Measurements from ENCODE around the gene STK35. TPM values are rescaled to one million over a fixed set of nuclear protein-coding genes. Genes with fewer than 3 reads are reported as not detected.

STK35 gene
- total and polyA plus RNA-seq, 2 of the 13 experiments (the other 11 are each of a cell fraction or from before 2014, with no cell fraction given), result 27.4 to 29.8 TPM

DNA sequence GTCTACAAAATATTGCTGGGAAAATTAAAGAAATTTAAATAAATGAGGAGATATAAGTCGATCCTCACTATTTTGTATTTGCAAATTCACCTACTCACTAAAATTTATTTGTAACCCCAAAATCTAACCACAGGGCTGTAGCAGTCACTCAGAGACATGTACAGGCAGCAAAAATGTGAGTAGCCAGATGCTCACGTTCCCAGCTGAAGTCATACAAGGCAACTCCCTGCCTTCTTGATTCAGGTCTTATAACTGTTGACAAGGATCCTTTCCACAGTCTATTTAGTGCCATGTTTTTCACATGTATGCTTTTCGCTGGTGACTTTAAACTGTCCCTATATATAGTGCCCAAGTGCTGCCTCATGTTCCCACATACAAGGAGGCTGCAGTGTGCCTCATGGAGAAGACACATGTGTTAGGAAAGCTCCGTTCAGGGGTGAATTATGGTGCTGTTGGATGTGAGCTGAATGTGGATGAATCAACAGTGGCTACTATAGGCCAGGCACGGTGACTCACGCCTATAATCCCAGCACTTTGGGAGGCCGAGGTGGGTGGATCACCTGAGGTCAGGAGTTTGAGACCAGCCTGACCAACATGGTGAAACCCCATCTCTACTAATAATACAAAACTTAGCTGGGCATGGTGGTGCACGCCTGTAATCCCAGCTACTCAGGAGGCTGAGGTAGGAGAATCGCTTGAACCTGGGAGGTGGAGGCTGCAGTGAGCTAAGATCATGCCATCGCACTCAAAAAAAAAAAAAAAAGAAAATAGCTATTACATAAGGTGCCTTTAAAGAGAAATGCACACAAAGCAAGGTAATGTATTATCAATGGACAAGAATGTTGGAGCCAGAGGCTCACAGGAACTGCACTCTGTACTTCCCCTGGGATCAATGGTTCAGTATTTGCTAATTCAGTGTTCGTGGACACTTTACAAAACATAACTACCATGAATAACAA lies 55.3 kb downstream of the STK35 start (continued):
- TF ChIP-seq, protein P1, sequence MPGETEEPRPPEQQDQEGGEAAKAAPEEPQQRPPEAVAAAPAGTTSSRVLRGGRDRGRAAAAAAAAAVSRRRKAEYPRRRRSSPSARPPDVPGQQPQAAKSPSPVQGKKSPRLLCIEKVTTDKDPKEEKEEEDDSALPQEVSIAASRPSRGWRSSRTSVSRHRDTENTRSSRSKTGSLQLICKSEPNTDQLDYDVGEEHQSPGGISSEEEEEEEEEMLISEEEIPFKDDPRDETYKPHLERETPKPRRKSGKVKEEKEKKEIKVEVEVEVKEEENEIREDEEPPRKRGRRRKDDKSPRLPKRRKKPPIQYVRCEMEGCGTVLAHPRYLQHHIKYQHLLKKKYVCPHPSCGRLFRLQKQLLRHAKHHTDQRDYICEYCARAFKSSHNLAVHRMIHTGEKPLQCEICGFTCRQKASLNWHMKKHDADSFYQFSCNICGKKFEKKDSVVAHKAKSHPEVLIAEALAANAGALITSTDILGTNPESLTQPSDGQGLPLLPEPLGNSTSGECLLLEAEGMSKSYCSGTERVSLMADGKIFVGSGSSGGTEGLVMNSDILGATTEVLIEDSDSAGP (CRISPR knock-in tag; IDR thresholded peaks at IDR 0.05; ENCODE audit: borderline replicate concordance), result peak; percentile 80
- no peak for TF ChIP-seq LCORL (IDR thresholded peaks at IDR 0.05)
- TF ChIP-seq LCORL (CRISPR knock-in tag; IDR thresholded peaks at IDR 0.05), result 0 out of 2 replicates have a peak, but pooled peaks have one; percentile 17
- TF ChIP-seq, protein P2, sequence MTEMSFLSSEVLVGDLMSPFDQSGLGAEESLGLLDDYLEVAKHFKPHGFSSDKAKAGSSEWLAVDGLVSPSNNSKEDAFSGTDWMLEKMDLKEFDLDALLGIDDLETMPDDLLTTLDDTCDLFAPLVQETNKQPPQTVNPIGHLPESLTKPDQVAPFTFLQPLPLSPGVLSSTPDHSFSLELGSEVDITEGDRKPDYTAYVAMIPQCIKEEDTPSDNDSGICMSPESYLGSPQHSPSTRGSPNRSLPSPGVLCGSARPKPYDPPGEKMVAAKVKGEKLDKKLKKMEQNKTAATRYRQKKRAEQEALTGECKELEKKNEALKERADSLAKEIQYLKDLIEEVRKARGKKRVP (CRISPR knock-in tag; IDR thresholded peaks at IDR 0.05), result no peak
- TF ChIP-seq, protein P3, sequence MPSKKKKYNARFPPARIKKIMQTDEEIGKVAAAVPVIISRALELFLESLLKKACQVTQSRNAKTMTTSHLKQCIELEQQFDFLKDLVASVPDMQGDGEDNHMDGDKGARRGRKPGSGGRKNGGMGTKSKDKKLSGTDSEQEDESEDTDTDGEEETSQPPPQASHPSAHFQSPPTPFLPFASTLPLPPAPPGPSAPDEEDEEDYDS (CRISPR knock-in tag; IDR thresholded peaks at IDR 0.05), result no peak
- no peak for TF ChIP-seq MXI1 (IDR thresholded peaks at IDR 0.05; ENCODE audit: borderline replicate concordance, low read depth, low read length)
- TF ChIP-seq ZNF781 (CRISPR knock-in tag; IDR thresholded peaks at IDR 0.05; ENCODE audit: borderline replicate concordance, not compliant biosample characterization), result no peak
- TF ChIP-seq PHF21A (CRISPR knock-in tag; IDR thresholded peaks at IDR 0.05), result peak; percentile 74; the same call in 1 of the 2 replicates
- no peak for TF ChIP-seq ZNF468 (CRISPR knock-in tag; IDR thresholded peaks at IDR 0.05)
- TF ChIP-seq, protein P4, sequence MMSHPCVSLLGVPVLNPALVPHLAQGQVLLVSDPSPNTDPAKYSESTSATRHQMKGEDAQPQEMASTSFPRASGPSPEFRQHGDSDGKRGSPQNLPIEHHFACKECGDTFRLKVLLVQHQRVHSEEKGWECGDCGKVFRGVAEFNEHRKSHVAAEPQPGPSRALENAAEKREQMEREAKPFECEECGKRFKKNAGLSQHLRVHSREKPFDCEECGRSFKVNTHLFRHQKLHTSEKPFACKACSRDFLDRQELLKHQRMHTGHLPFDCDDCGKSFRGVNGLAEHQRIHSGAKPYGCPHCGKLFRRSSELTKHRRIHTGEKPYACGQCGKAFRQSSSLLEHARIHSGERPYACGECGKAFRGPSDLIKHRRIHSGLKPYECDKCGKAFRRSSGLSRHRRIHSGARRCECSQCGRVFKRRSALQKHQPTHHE (CRISPR knock-in tag; IDR thresholded peaks at IDR 0.05; ENCODE audit: borderline replicate concordance), result no peak
- no peak for TF ChIP-seq ZNF430 (CRISPR knock-in tag; IDR thresholded peaks at IDR 0.05)
- TF ChIP-seq HOXA7 (CRISPR knock-in tag; IDR thresholded peaks at IDR 0.05), result no peak
- no peak for TF ChIP-seq SRF (IDR thresholded peaks at IDR 0.05; ENCODE audit: low read depth, low read length)
- TF ChIP-seq, protein P5, sequence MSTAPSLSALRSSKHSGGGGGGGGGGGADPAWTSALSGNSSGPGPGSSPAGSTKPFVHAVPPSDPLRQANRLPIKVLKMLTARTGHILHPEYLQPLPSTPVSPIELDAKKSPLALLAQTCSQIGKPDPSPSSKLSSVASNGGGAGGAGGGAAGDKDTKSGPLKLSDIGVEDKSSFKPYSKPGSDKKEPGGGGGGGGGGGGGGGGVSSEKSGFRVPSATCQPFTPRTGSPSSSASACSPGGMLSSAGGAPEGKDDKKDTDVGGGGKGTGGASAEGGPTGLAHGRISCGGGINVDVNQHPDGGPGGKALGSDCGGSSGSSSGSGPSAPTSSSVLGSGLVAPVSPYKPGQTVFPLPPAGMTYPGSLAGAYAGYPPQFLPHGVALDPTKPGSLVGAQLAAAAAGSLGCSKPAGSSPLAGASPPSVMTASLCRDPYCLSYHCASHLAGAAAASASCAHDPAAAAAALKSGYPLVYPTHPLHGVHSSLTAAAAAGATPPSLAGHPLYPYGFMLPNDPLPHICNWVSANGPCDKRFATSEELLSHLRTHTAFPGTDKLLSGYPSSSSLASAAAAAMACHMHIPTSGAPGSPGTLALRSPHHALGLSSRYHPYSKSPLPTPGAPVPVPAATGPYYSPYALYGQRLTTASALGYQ (CRISPR knock-in tag; IDR thresholded peaks at IDR 0.05), result 0 out of 2 replicates have a peak, but pooled peaks have one; percentile 46
- no peak for TF ChIP-seq ZNF253 (CRISPR knock-in tag; IDR thresholded peaks at IDR 0.05; ENCODE audit: borderline replicate concordance)
- peak; percentile 66; the same call in 1 of the 2 replicates for TF ChIP-seq ZNF460 (CRISPR knock-in tag; IDR thresholded peaks at IDR 0.05; ENCODE audit: borderline replicate concordance)
- TF ChIP-seq CREM (IDR thresholded peaks at IDR 0.05), result 0 out of 2 replicates have a peak, but pooled peaks have one; percentile 35
- no peak for TF ChIP-seq CREM (CRISPR knock-in tag; IDR thresholded peaks at IDR 0.05)
- TF ChIP-seq GFI1 (CRISPR knock-in tag; IDR thresholded peaks at IDR 0.05; ENCODE audit: borderline replicate concordance), result no peak; the same call in 1 of the 2 replicates
- TF ChIP-seq, protein P6, sequence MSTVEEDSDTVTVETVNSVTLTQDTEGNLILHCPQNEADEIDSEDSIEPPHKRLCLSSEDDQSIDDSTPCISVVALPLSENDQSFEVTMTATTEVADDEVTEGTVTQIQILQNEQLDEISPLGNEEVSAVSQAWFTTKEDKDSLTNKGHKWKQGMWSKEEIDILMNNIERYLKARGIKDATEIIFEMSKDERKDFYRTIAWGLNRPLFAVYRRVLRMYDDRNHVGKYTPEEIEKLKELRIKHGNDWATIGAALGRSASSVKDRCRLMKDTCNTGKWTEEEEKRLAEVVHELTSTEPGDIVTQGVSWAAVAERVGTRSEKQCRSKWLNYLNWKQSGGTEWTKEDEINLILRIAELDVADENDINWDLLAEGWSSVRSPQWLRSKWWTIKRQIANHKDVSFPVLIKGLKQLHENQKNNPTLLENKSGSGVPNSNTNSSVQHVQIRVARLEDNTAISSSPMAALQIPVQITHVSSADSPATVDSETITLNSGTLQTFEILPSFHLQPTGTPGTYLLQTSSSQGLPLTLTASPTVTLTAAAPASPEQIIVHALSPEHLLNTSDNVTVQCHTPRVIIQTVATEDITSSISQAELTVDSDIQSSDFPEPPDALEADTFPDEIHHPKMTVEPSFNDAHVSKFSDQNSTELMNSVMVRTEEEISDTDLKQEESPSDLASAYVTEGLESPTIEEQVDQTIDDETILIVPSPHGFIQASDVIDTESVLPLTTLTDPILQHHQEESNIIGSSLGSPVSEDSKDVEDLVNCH (CRISPR knock-in tag; IDR thresholded peaks at IDR 0.05), result no peak

Measured in HepG2 (cell line).